Prostate gland (tissue), 2 donors: ENCODE data around the gene SERINC3.

Source experiments
- CTCF ChIP-seq, 4 experiments: fragments of 200-600 bp in 2 of 4; fragments of 450-650 bp in 2 of 4; sonication (generic) in 2 of 4; IDR thresholded peaks; 1 replicate in 3 of 4; 2 replicates in 1 of 4; pipeline ENCODE4 v1.5.1; 2016 to 2019; ENCODE audit warnings: antibody characterized with exemption in 4 of 4, mild to moderate bottlenecking in 2 of 4, moderate library complexity in 2 of 4
- POLR2AphosphoS5 ChIP-seq: sonication (generic); formaldehyde crosslinking; IDR thresholded peaks from one replicate; pipeline ENCODE4 v1.6.1; 2017; ENCODE audit warnings: antibody characterized with exemption

- TF ChIP-seq CTCF (IDR thresholded peaks at IDR 0.05) (no peak), POLR2AphosphoS5 (no peak)
Measured at GRCh38 chr20:44456611-44457010, 65.3 kb downstream of the SERINC3 start.
